AG09319 (cell line): Measurements from ENCODE around the gene WIF1.
A peak's percentile ranks its signal among the peaks of the same experiment; 100 is the strongest.

Experiments used
- DNase-seq: peaks from one replicate; pipeline ENCODE4 v3.0.0-alpha.2; 2010; ENCODE audit warnings: low read depth; ENCODE audit errors: extremely low read depth
- TF ChIP-seq, protein P1 (sequence below): IDR thresholded peaks from 2 replicates; pipeline ENCODE4 v1.5.1; 2011; ENCODE audit warnings: low read depth, mild to moderate bottlenecking, inconsistent platforms, low read length, moderate library complexity

WIF1 gene

DNA sequence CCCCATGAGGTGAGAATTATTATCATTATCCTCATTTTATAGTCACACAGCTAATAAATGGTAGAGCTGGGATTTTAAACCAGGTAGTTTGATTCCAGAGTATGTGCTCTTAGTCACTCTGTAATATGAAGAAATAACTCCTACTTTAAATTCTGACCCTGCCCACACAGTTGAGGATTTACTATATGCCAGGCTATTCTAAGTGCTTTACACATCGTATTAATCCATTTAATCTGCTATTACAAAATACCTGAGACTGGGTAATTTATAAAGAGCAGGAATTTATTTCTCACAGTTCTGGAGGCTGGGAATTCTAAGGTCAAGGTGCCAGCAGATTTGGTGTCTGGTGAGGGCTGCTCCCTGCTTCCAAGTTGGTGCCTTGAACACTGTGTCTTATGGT lies 19.6 kb upstream of the WIF1 start:
- DNase-seq = no peak
- TF ChIP-seq, protein P1, sequence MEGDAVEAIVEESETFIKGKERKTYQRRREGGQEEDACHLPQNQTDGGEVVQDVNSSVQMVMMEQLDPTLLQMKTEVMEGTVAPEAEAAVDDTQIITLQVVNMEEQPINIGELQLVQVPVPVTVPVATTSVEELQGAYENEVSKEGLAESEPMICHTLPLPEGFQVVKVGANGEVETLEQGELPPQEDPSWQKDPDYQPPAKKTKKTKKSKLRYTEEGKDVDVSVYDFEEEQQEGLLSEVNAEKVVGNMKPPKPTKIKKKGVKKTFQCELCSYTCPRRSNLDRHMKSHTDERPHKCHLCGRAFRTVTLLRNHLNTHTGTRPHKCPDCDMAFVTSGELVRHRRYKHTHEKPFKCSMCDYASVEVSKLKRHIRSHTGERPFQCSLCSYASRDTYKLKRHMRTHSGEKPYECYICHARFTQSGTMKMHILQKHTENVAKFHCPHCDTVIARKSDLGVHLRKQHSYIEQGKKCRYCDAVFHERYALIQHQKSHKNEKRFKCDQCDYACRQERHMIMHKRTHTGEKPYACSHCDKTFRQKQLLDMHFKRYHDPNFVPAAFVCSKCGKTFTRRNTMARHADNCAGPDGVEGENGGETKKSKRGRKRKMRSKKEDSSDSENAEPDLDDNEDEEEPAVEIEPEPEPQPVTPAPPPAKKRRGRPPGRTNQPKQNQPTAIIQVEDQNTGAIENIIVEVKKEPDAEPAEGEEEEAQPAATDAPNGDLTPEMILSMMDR = no peak

DNA sequence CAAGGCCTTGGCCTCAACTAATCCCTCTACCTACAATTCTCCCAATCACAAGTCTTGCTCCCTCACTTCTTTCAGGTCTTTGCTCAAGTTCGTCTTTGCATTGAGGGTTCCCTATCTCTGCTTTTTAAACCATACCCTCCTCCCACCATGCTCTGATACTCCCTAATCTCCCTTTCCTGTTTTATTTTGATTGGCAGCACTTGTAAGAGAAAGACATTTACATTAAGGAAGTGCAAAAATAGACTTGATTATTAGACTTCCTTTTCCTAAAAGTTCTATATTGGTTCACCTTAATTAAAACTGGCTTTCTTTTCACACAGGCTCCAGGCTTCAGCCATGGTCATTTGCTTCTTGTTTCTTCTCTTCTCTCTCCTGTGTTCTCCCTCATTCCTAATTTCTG lies 18.3 kb upstream of the WIF1 start:
- TF ChIP-seq, protein P1 = no peak
- no peak for DNase-seq

DNA sequence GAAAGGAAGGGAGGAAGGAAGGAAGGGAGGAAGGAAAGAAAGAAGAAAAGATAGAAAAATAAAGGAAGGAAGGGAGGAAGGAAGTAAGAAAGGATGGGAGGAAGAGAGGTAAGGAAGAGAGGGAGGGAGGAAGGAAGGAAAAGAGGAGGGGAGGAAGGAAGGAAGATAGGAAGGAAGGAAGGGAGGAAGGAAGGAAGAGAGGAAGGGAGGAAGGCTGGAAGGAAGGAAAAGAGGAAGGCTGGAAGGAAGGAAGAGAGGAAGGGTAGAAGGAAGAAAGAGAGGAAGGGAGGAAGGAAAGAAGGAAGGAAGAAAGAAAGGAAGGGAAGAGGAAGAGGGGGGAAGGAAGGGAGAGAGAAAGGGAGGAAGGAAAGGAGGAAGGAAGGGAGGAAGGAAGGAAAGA lies 12.8 kb upstream of the WIF1 start:
- TF ChIP-seq, protein P1 = no peak
- DNase-seq = no peak

DNA sequence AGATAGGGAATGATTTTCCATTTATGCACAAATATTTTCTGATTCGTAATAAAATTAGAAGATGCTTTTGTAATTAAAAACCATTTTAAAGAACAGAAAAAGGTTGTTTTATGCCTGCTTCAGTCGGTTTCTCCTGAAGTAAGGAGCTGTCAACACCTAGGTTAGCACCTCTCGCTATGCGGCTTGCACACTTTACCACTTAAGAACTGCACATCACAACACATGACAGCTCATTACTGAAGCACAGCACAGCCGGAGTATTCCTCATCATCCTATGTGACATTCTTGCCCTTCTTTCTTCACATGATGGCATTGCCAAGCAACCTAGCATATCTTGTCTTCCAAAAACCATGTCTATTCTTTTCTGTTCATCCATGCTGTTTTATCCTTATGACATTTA lies 5.4 kb upstream of the WIF1 start:
- TF ChIP-seq, protein P1 = no peak
- DNase-seq = no peak

- DNase-seq = no peak
- TF ChIP-seq, protein P1 = no peak
Observed at GRCh38 chr12:65125975-65126374, 4.9 kb upstream of the WIF1 start.

DNA sequence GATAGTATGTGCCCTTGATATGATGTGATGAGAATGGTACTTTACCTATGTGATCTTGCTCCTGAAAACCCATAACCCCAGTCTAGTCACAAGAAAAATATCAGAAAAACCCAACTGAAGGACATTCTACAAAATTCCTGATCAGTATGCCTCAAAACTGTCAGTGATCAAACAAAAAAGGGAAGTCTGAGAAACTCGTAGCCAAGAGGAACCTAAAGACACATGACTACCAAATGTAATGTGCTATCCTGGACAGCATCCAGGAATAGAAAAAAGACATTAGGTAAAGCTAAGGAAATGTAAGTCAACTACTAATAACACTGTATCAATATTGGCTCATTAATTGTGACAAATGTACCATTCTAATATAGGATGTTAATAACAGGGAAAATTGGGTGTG lies 4.1 kb upstream of the WIF1 start:
- no peak for DNase-seq
- TF ChIP-seq, protein P1 = no peak

DNA sequence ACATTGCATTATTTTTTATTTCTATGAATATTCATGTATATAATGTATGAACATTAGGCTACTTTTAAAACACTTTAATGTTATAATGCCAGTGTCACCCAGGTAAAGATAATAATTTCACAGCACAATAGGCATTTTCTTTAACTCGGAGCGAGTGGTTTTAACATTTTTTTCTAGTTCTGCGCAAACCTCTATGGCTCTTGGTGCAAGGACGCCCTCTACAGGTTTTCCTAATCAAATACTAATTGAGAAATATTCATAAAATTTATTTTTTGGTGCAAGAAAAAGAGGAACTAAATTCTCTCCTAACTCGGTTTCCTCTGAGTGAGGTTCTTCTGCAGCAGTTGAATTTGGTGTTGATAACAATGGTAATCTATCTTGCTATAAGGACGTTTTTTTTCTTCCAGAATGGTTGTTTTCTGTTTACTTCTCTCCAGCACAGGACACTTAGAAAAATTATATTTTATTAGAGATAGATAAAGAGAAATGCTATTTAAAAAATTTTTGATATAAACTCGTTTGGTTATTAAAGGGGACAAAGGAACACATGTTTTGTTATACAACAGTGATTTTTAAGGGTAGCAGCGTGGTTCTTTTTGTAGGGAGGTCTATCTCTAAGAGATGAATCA lies 2.4 kb upstream of the WIF1 start:
- TF ChIP-seq, protein P1 = peak; percentile 65

More for the DNA sequence above, 2.4 kb upstream of the WIF1 start:
- DNase-seq = peak; percentile 5
